ENCODE measurements around the gene ZFAND3.
"Not testable (repeated sequence)": the region's sequence is repeated elsewhere in the genome, so short reads cannot be mapped to it uniquely, and the experiment has no call there.

The ZFAND3 gene

DNA sequence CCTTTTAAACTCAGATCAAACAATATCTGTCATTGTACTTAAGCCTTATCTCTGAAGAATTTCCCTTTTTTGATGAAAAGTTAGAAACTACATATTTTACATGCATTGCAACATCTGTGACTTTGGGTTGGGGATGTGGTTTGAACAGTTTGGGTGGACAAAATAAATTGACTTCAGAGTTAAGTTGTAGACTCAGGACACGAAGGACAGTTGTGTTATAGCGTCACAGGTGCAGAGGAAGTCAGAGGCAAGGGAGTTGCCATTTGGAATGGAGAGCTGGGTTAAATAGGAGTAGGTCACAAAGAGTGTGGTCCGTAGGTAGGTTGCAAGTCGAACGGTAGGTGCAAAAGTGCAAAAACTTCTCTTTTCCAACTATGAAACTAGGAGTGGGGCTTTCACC lies 46.0 kb downstream of the ZFAND3 start:
- DNase-seq (ENCODE audit: low read depth in 3 of 3) = no peak

DNA sequence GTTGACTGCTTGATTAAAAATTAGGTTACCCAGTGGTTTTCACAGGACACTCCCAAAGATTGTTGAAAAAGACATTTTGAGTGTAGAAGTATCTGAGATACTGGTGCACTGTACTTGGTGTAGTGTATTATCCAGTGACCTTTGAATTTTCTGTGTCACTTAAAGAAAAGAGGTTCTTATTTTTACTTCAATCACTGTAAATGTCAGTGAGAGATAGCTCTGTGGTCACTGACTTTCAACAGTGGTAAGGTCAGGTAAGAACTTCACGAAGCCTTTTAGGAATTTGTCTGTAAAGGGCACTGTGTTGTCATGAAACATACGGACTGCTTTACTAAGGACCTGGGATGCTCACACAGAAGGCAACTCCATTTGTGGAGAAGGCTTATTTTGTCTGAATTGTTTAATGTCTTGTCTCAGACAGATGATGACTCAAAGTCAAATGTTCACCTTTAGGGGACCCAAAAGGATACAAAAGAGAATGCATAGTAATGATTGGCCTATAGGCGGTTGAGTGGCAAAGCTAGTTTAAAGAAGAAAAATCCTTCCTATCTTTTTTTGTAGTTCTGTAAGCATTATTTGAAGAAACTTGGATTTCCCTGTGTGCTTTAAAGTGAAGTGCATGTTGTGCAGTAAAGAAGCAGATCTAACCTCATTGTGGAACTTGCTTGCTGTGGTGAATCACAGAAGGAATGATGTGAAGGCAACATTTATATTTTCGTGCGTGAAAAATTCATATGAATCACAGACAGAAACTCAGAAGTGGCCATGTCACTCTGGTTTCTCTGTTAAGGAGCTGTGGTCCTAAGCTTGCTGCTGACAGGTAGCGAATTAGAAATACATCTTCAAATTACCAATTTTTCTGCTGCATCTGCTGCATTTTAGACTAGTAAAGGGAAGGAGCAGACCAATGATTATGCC lies 47.3 kb downstream of the ZFAND3 start:
- no peak for DNase-seq (ENCODE audit: low read depth in 3 of 3)

DNA sequence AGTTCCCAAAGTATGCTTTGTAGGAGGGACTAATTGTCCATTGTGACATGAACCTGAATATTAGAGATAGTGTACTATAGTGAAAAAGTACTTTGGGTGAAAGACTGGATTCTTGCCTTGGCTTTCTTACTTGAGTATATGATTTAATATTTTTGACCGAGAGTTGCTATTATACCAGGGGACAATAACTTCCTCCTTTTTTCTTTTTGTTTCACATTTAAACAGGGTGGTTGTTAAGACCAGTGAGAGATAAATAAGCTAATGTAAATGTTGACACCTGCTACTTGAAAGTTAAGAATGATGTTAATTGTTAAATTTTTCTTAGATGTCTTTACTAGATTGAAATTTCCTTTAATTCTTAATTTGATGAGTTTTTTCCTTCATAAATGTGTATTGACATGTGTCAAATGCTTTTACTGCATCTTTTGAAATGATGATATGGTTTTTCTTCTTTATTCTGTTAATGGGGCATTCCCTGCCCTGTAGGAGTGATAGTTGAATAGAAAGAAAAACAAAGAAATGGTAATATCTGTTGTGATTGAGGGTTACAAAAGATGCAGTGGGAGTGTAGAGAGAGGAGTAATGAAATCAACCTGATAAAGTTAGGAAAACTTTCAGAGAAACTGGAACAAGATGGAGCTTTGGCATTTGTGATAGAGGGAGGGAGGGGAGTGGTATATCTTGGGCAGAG lies 48.4 kb downstream of the ZFAND3 start:
- DNase-seq (ENCODE audit: low read depth in 3 of 3) = no peak

DNA sequence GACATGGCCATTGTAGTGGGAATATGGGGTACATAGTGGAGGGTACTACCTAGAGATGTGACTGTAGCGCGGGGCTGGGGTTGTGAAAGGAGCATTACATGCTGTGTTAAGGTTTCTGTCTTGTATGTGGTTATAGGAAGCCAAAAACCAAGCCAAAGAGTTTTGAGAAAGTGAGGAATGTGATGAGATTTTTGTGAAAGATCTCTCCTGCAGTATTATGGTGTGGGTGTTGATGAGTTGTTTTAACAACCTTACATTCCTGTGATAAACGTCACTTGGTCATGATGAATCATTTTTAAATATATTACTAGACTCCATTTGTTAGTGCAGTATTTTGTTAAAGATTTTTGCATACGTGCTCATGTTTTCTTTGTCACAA lies 48.9 kb downstream of the ZFAND3 start:
- DNase-seq (ENCODE audit: low read depth in 3 of 3) = no peak

DNA sequence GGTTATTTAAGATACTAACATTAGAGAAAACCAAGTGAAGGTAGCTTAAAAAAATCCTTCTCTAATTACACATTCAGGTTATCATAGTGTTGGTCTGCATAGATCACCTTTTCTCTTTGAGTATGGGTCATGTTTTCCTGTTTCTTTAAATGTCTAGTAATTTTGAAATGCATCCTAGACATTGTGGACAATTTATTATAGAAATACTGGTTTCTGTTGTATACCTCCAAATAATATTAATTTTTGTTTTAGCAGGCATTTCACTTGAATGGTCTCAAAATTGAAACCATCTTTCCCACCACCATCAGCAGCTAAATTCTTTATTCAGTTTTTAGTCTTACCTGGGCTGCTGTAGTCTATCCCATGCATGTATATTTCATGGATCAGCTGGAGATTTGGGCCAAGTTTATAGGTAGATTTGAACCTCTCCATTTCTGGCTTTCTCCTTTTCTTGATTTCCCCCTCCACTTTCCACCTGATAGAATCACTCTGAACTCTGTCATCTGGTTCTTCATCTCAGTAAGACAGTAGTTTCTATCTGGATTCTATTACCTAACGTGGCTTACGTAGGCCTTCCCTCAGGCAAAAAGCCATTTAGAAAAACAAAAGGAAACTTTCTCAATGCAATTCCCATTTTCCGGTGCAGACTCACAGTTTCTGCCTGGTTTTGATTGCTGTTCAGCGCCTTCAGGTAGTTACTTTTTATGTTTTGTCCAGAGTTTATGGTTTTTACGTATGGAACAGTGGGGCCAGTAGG lies 52.3 kb downstream of the ZFAND3 start:
- no peak for DNase-seq (ENCODE audit: low read depth in 3 of 3)

DNA sequence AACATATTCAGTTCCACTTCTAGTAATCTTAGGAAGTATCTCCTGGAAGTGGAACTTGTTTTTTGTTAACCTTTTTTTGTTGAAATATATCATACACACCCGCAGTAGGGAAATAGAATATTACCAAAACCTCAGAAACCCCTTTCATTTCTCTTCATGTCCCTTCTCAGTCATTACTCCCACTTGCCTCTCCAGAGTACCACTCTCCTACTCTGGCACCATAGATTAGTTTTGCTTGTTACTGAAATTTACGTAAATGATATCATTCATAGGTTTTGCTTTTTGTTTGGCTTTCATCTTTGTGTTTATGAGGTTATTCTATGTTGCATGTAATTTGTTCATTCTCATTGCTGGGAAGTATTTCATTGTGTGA lies 52.8 kb downstream of the ZFAND3 start:
- no peak for DNase-seq (ENCODE audit: low read depth in 3 of 3)

DNA sequence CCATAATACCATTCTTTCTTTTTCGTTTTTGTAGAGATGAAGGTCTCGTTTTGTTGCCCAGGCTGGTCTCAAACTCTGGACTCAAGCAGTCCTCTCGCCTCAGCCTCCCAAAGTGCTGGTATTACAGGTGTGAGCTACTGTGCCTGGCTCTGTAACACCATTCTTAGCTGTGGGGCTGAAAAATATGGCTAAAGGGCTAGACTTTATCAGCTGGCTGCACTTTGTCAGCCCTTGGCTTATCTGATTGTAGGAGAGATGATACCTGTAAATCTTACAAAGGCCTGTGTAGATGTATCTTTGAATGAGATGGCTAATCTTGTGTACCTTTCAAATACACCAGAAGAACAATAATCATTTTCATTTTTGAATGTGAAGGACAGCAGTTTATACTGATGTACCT lies 55.2 kb downstream of the ZFAND3 start:
- no peak for DNase-seq (ENCODE audit: low read depth in 3 of 3)

DNA sequence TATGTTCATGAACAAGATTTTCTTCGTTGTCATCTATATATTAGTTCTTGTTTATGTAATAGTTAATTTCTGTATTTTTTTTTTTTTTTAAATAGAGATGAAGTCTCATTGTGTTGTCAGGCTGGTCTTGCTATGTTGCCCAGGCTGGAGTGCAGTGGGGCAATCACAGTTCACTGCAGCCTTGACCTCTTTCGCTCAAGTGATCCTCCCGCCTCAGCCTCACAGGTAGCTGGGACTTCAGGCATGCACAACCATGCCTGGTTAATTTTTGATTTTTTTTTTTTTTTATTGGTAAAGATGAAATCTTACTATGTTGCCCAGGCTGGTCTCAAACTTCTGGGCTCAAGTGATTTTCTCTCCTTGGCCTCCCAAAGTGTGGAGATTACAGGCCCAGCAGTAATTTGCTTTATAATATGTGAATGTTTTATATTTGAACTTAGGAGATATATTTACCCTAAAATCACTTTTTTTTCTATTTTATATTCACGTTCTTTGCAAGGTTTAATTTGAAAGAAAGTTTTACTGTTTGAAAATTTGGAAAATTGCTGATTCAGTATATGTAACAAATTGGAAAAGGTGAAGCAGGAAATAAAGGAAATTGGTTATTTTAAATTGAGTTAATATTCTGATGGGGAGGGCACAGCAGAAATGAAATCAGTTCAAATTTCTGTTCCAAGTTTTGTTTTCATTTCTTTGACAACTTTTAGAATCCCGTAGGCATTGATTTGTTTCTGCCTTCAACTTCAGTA lies 56.2 kb downstream of the ZFAND3 start:
- DNase-seq (ENCODE audit: low read depth in 3 of 3) = no peak

DNA sequence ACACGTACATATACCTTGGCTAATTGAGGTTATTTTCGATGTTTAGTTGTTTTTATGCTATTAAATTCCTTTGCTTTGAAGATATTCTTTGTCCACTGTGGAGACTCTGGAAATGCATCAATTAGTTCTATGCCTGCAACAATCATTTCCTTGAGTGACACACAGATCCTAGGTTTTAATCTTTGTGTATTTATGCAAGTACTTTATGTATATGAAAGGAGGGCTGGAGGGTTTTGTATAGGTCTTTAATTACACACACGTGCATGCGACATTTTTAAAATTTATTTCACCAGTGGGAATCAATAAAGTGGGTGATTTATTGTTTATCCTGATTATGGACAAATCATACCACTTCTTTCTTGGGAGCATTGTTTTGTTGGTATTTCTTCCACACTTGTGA lies 57.3 kb downstream of the ZFAND3 start:
- DNase-seq (ENCODE audit: low read depth in 3 of 3) = no peak

DNA sequence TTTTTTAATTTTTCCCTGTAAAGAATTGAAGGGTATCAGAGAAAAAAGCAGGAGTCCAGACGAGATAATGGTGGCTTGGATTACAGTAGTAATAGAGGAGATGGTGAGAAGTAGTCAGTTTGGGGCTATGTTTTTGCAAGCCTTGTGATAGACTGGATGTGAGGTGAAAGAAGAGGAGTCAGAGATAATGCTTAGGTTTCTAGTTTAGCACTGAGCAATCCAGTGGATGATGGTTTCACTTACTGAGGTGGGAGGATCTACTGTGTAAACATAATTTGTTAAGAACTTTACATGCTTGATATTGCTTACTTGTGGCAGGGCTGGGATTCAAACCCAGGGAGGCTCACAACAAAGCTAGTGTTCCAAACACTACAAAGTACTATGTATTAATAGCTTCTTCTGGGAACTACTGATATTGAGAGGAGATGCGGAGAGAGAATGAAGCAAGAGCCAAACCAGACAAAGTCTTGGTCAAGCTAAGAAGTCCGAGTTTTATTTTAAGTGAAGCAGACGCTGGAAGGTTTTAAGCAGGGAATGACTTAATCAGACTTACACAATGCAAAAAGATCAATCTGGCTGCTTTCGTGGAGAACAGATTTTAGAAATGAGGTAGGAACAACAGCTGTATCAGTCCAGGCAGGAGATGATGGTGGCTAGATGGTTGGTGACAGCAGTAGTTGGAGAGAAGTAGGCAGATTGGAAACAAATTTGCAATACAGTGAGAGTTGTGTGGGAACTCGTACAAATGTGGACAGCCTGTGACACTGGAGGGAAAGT lies 58.0 kb downstream of the ZFAND3 start:
- DNase-seq (ENCODE audit: low read depth in 3 of 3) = no peak

DNA sequence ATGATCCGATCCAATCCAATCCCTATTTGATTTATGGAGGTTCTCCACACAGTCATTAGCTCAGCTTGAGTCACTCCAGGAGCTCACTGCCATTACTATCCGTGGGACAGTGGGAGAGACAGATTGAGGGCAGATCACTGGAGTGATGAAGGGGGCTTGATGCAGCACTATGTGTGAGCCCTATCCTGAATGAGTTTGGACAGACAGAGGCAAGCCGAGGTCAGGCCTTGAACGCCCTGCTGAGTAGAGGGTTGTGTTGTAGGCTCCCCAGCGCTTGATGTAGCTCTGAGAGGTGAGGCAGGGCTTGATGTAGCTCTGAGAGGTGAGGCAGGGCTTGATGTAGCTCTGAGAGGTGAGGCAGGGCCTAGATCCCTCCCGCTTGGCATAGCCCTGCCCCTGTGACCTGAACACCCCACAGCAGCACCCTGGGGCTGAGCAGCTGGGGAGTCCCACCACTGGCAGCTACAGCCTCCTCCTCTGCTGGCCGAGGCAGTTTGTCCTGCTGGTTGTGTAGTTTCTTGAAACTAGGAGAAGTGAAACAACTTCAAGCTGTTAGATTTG lies 58.7 kb downstream of the ZFAND3 start:
- no peak for DNase-seq (ENCODE audit: low read depth in 3 of 3)

DNA sequence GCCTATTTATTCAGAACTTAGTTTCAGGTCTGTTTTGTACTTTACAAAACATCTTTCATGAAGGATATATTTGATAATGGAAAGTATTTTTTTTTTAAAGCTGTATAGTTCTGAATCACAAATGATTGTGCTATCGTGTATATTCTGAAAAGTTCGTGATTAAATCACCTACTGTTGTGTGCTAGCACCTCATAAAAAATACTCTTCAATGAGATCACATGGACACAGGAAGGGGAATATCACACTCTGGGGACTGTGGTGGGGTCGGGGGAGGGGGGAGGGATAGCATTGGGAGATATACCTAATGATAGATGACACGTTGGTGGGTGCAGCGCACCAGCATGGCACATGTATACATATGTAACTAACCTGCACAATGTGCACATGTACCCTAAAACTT lies 61.1 kb downstream of the ZFAND3 start:
- DNase-seq (ENCODE audit: low read depth in 3 of 3) = not testable (repeated sequence)

DNA sequence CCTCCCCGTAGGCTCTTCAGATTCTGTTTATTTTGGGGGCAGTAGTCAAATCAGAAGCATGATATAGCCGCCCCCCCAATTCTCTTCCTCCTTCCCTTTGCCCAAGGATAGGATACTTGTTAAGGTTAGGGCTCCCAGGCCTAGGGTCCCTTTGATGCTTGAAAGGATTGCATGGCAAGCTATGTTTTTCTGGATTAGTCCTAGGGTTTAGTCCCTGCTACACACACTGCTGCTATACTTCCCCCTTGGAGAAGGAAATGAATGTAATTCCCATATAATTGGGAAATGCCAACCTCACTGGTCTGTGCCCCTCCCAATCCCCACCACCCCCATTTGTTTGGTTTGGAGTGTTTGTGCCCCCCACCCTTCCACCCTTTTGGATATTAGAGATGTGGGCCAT lies 62.8 kb downstream of the ZFAND3 start:
- no peak for DNase-seq (ENCODE audit: low read depth in 3 of 3)

DNA sequence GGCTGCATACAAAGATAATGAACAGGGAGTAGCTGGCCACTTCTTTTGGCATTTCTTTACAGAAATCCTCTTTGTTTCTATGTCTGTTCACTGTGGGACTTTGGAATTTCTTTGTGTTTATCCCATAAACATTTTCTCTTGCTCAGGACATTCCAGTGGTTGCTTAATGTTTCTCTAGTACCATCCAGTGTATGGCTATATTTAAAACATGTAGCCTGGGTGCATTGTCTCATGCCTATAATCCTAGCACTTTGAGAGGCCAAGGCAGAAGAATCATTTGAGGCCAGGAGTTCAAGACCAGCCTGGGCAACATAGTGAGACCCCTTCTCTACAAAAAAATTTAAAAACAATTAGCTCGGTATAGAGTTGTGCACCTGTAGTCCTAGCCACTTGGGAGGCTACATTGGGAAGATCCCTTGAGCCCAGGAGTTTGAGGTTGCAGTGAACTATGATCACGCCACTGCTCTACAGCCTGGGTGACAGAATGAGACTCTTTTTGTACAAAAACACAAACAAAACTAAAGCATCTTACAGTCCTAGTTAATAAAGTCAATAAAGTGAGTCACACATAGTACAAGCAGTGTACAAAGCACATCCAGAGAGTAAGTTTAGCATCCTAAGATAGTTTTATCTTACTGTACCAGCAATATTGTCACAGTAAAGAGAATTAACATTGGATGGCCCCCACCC lies 63.3 kb downstream of the ZFAND3 start:
- no peak for DNase-seq (ENCODE audit: low read depth in 3 of 3)

DNA sequence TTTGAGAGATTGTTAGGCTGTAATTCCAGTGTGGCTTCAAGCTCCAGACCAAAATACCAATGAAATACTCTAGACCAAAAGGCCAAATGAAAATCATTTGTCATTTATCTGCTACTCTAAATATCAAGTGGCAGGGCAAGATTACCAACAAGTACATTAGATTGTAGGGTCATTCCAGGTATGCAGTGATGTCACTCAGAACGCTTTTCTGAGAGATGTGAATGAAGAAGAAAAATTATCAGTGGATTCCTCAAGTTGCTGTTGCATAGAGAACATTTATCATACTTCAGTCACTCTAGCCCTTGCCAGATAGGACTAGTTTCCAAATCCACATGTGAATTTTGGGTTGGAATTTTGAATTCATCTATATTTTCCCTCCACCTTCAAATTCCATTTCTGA lies 65.0 kb downstream of the ZFAND3 start:
- no peak for DNase-seq (ENCODE audit: low read depth in 3 of 3)

DNA sequence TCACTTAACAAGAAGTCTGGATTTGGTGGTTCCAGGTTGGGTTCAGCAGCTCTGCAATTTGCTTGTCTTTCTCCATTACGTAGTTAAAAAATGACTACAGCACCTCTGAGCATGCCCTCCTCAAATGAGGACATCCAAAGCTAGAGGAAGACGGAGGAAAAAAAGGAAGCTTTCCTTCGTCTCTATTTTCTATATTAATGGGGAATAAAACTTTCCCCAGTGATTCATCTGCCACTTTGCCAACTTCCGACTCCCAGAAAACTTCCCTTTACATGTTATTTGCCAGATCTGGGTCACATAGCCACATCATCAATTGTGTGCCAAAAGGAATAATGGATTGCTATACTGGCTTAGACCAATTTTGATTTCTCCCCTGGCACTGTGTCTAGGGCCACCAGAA lies 69.5 kb downstream of the ZFAND3 start:
- DNase-seq (ENCODE audit: low read depth in 3 of 3) = no peak

DNA sequence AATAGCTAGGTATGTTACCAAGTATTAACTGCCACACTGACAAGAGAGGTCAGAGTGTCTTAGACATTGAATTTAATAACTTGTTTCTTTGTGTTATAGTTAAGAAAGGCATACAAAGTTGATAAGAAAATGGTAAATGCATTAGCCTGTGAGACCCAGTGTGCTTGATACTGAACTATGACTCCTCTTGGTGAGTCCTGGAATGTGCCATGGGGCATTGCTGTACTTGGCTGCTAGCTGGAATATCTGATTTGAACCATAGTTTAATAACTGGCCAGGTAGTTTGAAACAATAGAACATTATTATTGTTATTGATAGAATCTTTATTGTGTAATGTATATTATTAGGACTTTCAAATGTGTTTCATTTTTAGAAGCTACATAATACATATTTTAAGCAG lies 70.0 kb downstream of the ZFAND3 start:
- DNase-seq (ENCODE audit: low read depth in 3 of 3) = no peak

DNA sequence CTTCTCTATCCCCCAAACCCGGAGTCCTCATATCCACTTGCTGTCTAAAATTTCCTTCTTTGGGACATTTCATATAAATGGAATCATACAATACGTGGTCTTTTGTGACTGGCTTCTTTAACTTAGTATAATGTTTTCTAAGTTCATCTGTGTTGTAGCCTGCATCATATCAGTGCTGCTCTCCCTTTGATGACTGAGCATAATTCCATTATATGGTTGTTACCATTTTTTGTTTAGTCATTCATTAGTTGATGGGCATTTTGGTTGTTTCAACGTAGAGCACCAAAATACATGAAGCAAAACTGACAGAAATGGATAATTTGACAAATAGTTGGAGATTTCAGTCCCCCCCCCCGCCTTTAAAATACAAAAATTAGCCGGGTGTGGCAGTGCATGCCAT lies 71.5 kb downstream of the ZFAND3 start:
- DNase-seq (ENCODE audit: low read depth in 3 of 3) = no peak

DNA sequence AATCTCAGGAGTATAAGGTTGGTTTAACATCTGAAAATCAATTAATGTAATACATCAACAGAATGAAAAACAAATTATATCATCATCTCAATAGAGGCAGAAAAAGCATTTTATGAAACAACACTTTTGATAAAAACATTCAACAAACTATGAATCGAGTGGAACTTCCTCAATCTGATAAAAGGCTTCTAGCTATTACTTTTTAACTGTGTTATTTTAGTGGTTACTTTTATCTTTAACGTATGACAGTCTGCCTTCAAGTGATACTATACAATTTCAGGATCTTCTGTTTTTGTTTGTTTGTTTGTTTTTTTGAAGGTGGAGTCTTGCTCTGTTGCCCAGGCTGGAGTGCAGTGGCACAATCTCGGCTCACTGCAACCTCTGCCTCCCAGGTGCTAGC lies 73.7 kb downstream of the ZFAND3 start:
- DNase-seq (ENCODE audit: low read depth in 3 of 3) = no peak

DNA sequence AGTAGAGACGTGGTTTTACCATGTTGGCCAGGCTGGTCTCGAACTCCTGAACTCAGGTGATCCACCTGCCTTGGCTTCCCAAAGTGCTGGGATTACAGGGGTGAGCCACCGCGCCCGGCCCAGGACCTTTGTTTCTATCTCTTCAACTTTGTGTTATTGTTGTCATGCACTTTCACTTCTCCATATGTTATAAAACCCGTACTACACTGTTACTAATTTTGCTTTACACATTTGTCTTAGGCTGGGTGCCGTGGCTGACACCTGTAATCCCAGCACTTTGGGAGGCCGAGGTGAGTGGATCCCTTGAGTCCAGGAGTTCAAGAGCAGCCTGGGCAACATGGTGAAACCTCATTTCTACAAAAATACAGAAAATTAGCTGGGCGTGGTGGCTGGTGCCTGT lies 74.2 kb downstream of the ZFAND3 start:
- DNase-seq (ENCODE audit: low read depth in 3 of 3) = not testable (repeated sequence)
